ENCODE measurements around the gene STK11. TPM values are rescaled to one million over a fixed set of nuclear protein-coding genes. Genes with fewer than 3 reads are reported as not detected.
"Not testable (repeated sequence)": the region's sequence is repeated elsewhere in the genome, so short reads cannot be mapped to it uniquely, and the experiment has no call there.

The STK11 gene
- total and polyA plus RNA-seq, 7 experiments from 2014 or later: 13.9 to 91.3 (median 71.5) TPM

DNA sequence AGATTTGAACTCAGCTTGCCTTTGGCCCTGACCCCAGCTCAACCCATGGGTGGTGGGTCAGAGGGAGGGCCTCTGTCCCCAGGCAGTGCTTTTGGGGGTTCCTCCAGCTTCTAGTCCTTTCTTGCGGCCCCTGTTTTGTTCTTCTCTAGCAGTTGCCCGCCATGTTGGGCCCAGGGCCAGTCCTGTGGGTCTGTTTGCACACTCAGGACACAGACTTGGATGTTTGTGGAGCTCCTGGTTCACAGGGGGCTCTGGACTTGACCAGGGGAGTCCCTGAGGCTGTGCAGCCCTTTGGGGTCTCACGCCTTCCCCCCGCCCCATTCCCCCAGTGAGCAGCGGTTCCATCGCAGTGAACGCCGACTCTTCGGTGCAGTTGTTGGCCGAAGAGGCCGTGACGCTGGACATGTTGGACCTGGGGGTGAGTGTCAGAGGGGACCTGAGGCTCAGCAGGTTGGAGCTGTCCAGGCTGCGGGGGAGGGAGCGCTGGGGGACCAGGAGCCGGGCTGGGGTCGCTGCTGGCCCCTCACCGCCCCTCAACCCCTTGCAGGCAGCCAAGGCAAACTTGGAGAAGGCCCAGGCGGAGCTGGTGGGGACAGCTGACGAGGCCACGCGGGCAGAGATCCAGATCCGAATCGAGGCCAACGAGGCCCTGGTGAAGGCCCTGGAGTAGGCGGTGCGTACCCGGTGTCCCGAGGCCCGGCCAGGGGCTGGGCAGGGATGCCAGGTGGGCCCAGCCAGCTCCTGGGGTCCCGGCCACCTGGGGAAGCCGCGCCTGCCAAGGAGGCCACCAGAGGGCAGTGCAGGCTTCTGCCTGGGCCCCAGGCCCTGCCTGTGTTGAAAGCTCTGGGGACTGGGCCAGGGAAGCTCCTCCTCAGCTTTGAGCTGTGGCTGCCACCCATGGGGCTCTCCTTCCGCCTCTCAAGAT is 38.5 kb downstream of the STK11 start:
- peaks cover 0 to 3% (median 0%) of the 10 kb centered on the region in 11 donors for H3K9me3 Mint-ChIP-seq
- peak overlapping the region in 8 of 9 donors; percentile 61 to 94 (median 80) for H3K27ac Mint-ChIP-seq
- peak overlapping the region in 8 of 10 donors; percentile 19 to 87 (median 62) for H3K4me3 Mint-ChIP-seq
- H3K27me3 Mint-ChIP-seq: peaks cover 0 to 10% (median 0%) of the 10 kb centered on the region in 5 donors
- H3K36me3 Mint-ChIP-seq: peaks cover 0 to 2% (median 0%) of the 10 kb centered on the region in 5 donors
- intact Hi-C loops (cut with micrococcal nuclease): loop anchor here (1.0 to 10.0 kb wide), 7 partner anchors 22 to 579 kb away; partner anchors contain the start of genes DAZAP1 (in 1 of the 2), GAMT (in 1 of the 2), PTBP1 (in 1 of the 2) and RNF126 (in 1 of the 2)
- no peaks in the 10 kb centered on the region for H3K36me3 ChIP-seq (ENCODE audit: control insufficient read depth in 2 of 3, insufficient read depth in 3 of 3, low read length in 3 of 3)
- H3K27me3 ChIP-seq (ENCODE audit: control insufficient read depth in 2 of 2, insufficient read depth in 2 of 2, low read length in 2 of 2): no peaks in the 10 kb centered on the region
- ChIA-PET CTCF (interaction anchor here (0.6 to 4.8 kb wide), 20 partner anchors 9 to 213 kb away, joined by 3 to 164 read pairs (median 6); partner anchors contain the start of genes CIRBP, FAM174C and NDUFS7), POLR2A (interaction anchor here (0.6 to 7.7 kb wide), 14 partner anchors 9 to 538 kb away, joined by 3 to 366 read pairs (median 3); partner anchors contain the start of genes ARHGAP45, CIRBP and FAM174C)
- no peak overlapping the region for H3K4me3 ChIP-seq (ENCODE audit: low read length)
- no peaks in the 10 kb centered on the region for H3K9me3 ChIP-seq (ENCODE audit: control insufficient read depth in 2 of 3, low read length in 3 of 3)
- H3K4me1 Mint-ChIP-seq: peaks cover 7 to 37% (median 15%) of the 10 kb centered on the region in 7 donors
- peak; percentile 75 to 88 (median 83) for DNase-seq
- H3K27ac ChIP-seq (ENCODE audit: low read depth, low read length): peak overlapping the region; percentile 42
- peaks cover 29 to 33% of the 10 kb centered on the region in 2 donors for H3K4me1 ChIP-seq (ENCODE audit: control insufficient read depth in 2 of 2, insufficient read depth in 2 of 2, low read length in 2 of 2)
- ATAC-seq: peak; percentile 56

DNA sequence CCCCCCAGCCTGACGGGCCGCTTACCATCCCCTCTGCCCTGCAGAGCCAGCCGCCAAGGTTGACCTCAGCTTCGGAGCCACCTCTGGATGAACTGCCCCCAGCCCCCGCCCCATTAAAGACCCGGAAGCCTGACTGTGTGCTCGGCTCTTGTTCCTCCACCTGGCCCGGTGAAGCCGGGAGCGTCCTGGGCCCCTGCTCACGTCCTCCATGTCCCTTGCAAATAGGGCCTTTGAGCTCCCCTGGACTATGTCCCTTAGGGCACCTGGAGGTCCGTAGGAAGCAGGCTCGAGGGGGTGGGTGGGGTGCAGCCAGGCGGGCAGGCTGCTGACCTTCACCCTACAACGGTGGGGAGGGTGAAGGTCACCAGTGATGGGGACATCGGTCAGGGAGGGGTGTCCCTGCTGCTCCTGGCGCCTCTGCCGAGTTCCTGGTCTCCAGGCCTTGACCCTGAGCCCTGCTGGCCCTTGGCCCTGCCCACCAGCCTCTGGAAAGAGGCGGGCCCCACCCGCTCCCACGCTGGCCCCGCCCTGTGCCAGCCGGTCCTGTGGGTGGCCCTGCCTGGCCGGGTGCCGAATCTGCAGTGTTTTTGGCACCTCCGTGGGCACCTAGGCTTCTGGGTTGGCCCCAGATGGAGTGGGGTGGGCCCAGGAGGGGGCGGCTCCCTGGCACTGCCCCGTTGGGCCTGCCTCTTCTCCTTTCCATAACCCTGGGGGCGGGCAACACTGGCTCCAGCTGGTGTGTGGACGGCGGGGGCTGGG is 39.3 kb downstream of the STK11 start:
- peaks cover 7 to 32% (median 11%) of the 10 kb centered on the region in 7 donors for H3K4me1 Mint-ChIP-seq
- peaks cover 0 to 5% (median 0%) of the 10 kb centered on the region in 11 donors for H3K9me3 Mint-ChIP-seq
- H3K27ac ChIP-seq (ENCODE audit: low read depth, low read length): peak overlapping the region; percentile 42
- H3K36me3 ChIP-seq (ENCODE audit: control insufficient read depth in 2 of 3, insufficient read depth in 3 of 3, low read length in 3 of 3): no peaks in the 10 kb centered on the region
- intact Hi-C loops (cut with micrococcal nuclease): loop anchor here (1.0 to 10.0 kb wide), 7 partner anchors 21 to 580 kb away; partner anchors contain the start of genes DAZAP1 (in 1 of the 2), GAMT (in 1 of the 2), PTBP1 (in 1 of the 2) and RNF126 (in 1 of the 2)
- no peaks in the 10 kb centered on the region for H3K27me3 ChIP-seq (ENCODE audit: control insufficient read depth in 2 of 2, insufficient read depth in 2 of 2, low read length in 2 of 2)
- H3K9me3 ChIP-seq (ENCODE audit: control insufficient read depth in 2 of 3, low read length in 3 of 3): no peaks in the 10 kb centered on the region
- H3K36me3 Mint-ChIP-seq: peaks cover 0 to 2% (median 0%) of the 10 kb centered on the region in 5 donors
- peak overlapping the region in 8 of 9 donors; percentile 61 to 94 (median 80) for H3K27ac Mint-ChIP-seq
- POLR2A ChIA-PET: interaction anchor here (0.6 to 7.7 kb wide), 10 partner anchors 8 to 319 kb away, joined by 3 to 366 read pairs (median 4); partner anchors contain the start of genes ARHGAP45, CIRBP and FAM174C
- peak overlapping the region in 8 of 10 donors; percentile 19 to 68 (median 58) for H3K4me3 Mint-ChIP-seq
- DNase-seq: peak in 1 of 9 donors; percentile 28
- CTCF ChIA-PET: interaction anchor here (0.6 to 4.8 kb wide), 17 partner anchors 8 to 214 kb away, joined by 3 to 164 read pairs (median 6); partner anchors contain the start of genes CIRBP, FAM174C and NDUFS7
- H3K27me3 Mint-ChIP-seq: peaks cover 0 to 3% (median 0%) of the 10 kb centered on the region in 5 donors
- H3K4me3 ChIP-seq (ENCODE audit: low read length): no peak overlapping the region
- ATAC-seq: no peak
- H3K4me1 ChIP-seq (ENCODE audit: control insufficient read depth in 2 of 2, insufficient read depth in 2 of 2, low read length in 2 of 2): peaks cover 29 to 33% of the 10 kb centered on the region in 2 donors

DNA sequence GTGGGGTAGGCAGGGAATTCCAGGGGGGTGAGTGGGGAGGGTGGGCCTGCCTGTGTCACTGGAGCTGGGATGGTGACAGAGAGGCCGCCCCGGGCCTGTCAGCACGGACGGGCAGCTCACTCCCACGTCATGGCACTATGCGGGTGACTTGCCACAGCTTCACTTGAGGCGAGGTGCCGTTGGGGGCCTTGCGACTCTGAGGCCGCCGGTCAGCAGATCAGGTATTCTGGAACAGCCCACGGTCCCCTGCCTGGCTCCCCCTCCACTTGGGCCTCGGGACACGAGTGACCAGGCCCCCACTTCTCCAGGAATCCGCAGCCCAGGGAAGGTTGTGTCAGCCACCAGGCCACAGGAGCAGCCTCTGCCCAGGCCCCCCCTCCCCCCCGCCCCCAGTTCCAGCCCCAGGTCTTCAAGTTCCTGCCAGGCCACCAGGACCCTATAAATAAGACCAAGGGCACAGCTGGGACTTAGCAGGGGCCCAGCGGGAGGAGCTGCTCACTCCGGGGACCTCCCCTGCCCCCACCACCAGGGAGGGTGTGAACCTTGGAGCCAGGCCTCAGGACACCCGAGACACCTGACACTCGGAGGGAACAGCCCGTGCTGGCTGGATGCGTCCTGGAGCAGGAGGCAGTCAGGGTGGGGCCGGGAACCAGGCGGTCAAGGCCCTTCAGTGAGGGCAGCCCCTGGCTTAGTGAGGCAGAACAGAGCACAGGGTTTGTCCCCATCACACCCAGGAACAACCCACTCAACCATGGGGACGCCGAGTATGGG is 40.1 kb downstream of the STK11 start:
- ChIA-PET POLR2A (interaction anchor here (1.1 to 7.7 kb wide), 3 partner anchors 17 to 217 kb away, joined by 3 to 366 read pairs (median 60); partner anchors contain the start of genes CIRBP and FAM174C), CTCF (interaction anchor here (1.1 to 4.8 kb wide), 2 partner anchors 22 to 42 kb away, joined by 6 to 164 read pairs; partner anchors contain the start of gene CIRBP)
- ATAC-seq (no peak), DNase-seq (peak in 1 of 9 donors; percentile 31)
- peaks cover 0 to under 1% (median 0%) of the 10 kb centered on the region in 3 experiments for H3K36me3 ChIP-seq (ENCODE audit: control insufficient read depth in 2 of 3, insufficient read depth in 3 of 3, low read length in 3 of 3)
- H3K4me3 Mint-ChIP-seq: peak overlapping the region in 2 of 10 donors; percentile 5 to 34
- peaks cover 0 to 3% (median 0%) of the 10 kb centered on the region in 5 donors for H3K27me3 Mint-ChIP-seq
- peaks cover 0 to 2% (median 0%) of the 10 kb centered on the region in 5 donors for H3K36me3 Mint-ChIP-seq
- intact Hi-C loops (cut with micrococcal nuclease): loop anchor here (10.0 kb wide), 4 partner anchors 159 to 581 kb away; partner anchors contain the start of genes DAZAP1 (in 1 of the 2), GAMT (in 1 of the 2), PTBP1 (in 1 of the 2) and RNF126 (in 1 of the 2)
- H3K27ac Mint-ChIP-seq: peak overlapping the region in 1 of 9 donors; percentile 48
- no peaks in the 10 kb centered on the region for H3K27me3 ChIP-seq (ENCODE audit: control insufficient read depth in 2 of 2, insufficient read depth in 2 of 2, low read length in 2 of 2)
- no peaks in the 10 kb centered on the region for H3K9me3 ChIP-seq (ENCODE audit: control insufficient read depth in 2 of 3, low read length in 3 of 3)
- peaks cover 7 to 32% (median 11%) of the 10 kb centered on the region in 7 donors for H3K4me1 Mint-ChIP-seq
- H3K4me1 ChIP-seq (ENCODE audit: control insufficient read depth in 2 of 2, insufficient read depth in 2 of 2, low read length in 2 of 2): peaks cover 29 to 30% of the 10 kb centered on the region in 2 donors
- no peak overlapping the region for H3K27ac ChIP-seq (ENCODE audit: low read depth, low read length)
- peaks cover 0 to 5% (median 0%) of the 10 kb centered on the region in 11 donors for H3K9me3 Mint-ChIP-seq
- no peak overlapping the region for H3K4me3 ChIP-seq (ENCODE audit: low read length)

DNA sequence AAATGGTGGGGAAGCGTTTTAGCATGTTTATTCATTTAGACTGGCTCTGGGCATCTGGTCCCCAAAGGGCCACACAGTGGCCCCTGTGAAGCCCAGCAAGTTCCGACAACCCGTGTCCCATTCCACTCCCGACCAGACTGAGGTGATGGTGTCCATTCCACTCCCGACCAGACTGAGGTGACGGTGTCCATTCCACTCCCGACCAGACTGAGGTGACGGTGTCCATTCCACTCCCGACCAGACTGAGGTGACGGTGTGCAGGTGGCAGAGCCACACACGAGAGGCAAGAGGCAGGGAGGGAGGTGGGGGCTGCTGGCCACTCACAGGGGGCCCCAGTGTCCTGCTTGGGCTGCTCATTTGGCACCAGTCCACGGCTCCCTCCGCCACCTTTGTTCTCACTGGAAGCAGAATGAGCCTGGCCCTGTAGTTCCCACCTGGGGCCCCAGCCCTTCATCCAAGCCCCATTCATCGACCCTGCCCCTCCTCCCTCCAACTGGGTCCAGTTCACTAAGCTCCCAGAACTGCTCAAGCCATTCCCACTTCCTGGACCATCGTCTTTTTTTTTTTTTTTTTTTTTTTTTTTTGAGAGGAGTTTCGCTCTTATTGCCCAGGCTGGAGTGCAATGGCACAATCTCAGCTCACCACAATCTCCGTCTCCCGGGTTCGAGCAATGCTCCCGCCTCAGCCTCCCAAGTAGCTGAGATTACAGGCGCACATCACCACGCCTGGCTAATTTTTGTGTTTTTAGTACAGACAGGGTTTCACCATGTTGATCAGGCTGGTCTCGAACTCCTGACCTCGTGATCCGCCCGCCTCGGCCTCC is 40.9 kb downstream of the STK11 start:
- CTCF ChIA-PET: interaction anchor here (0.7 to 4.8 kb wide), 2 partner anchors 18 to 21 kb away, joined by 4 to 164 read pairs; partner anchors contain the start of gene CIRBP
- not testable (repeated sequence) for H3K27me3 Mint-ChIP-seq; H3K9me3 ChIP-seq (ENCODE audit: control insufficient read depth in 2 of 3, low read length in 3 of 3); H3K4me3 ChIP-seq (ENCODE audit: low read length); H3K36me3 Mint-ChIP-seq; H3K9me3 Mint-ChIP-seq; H3K27me3 ChIP-seq (ENCODE audit: control insufficient read depth in 2 of 2, insufficient read depth in 2 of 2, low read length in 2 of 2); H3K27ac ChIP-seq (ENCODE audit: low read depth, low read length); ATAC-seq; DNase-seq; H3K36me3 ChIP-seq (ENCODE audit: control insufficient read depth in 2 of 3, insufficient read depth in 3 of 3, low read length in 3 of 3)
- peak overlapping the region in 3 of 9 donors; percentile 26 to 82 (median 60) for H3K27ac Mint-ChIP-seq
- intact Hi-C loops (cut with micrococcal nuclease): loop anchor here (10.0 kb wide), 4 partner anchors 158 to 582 kb away; partner anchors contain the start of genes DAZAP1 (in 1 of the 2), GAMT (in 1 of the 2), PTBP1 (in 1 of the 2) and RNF126 (in 1 of the 2)
- peaks cover 3 to 24% (median 9%) of the 10 kb centered on the region in 7 donors for H3K4me1 Mint-ChIP-seq
- peak overlapping the region in 4 of 10 donors; percentile 30 to 74 (median 46) for H3K4me3 Mint-ChIP-seq
- POLR2A ChIA-PET: interaction anchor here (0.6 to 7.7 kb wide), 5 partner anchors 16 to 262 kb away, joined by 3 to 366 read pairs (median 4); partner anchors contain the start of genes CIRBP and FAM174C
- peaks cover 21 to 22% of the 10 kb centered on the region in 2 donors for H3K4me1 ChIP-seq (ENCODE audit: control insufficient read depth in 2 of 2, insufficient read depth in 2 of 2, low read length in 2 of 2)

Data from naive thymus-derived CD4-positive, alpha-beta T cell (primary cell).